Liver (tissue), 9 donors: ENCODE measurements around the gene CCR4. TPM values are rescaled to one million over a fixed set of nuclear protein-coding genes. Genes with fewer than 3 reads are reported as not detected.

Source experiments
- DNase-seq: peaks from one replicate; pipeline ENCODE4 v3.0.0-alpha.2; 2017; ENCODE audit warnings: low spot score
- H3K27ac ChIP-seq, 2 donors: one replicate each; pipeline ENCODE4 v1.7.0; 2013; ENCODE audit warnings: inconsistent platforms in 2 of 2, low read length in 2 of 2, control low read depth in 1 of 2, low read depth in 1 of 2, mild to moderate bottlenecking in 1 of 2
- H3K27me3 ChIP-seq, 4 donors: one replicate each; pipeline versions ENCODE4 v1.6.1 to v1.7.0; 2013; ENCODE audit warnings: low read length in 3 of 4, inconsistent platforms in 1 of 4, mild to moderate bottlenecking in 1 of 4, moderate library complexity in 1 of 4; ENCODE audit not compliant: control insufficient read depth in 4 of 4, insufficient read depth in 4 of 4
- H3K36me3 ChIP-seq, 4 donors: one replicate each; pipeline versions ENCODE4 v1.6.1 to v1.7.0; 2013; ENCODE audit warnings: low read length in 3 of 4, mild to moderate bottlenecking in 3 of 4, low read depth in 1 of 4, moderate library complexity in 1 of 4; ENCODE audit not compliant: control insufficient read depth in 4 of 4, insufficient read depth in 3 of 4
- H3K4me1 ChIP-seq, 4 donors: one replicate each; pipeline versions ENCODE4 v1.6.1 to v1.7.0; 2013; ENCODE audit warnings: low read length in 3 of 4, mild to moderate bottlenecking in 3 of 4, moderate library complexity in 1 of 4; ENCODE audit not compliant: control insufficient read depth in 4 of 4, insufficient read depth in 4 of 4
- H3K4me3 ChIP-seq, 3 donors: one replicate each; pipeline versions ENCODE4 v1.6.1 to v1.7.0; 2013; ENCODE audit warnings: low read length in 3 of 3, control low read depth in 1 of 3, low read depth in 1 of 3, mild to moderate bottlenecking in 1 of 3
- H3K9ac ChIP-seq, 2 donors: one replicate each; pipeline ENCODE4 v1.7.0; 2013; ENCODE audit warnings: low read length in 2 of 2, mild to moderate bottlenecking in 2 of 2, moderate library complexity in 2 of 2, control low read depth in 1 of 2, low read depth in 1 of 2
- H3K9me3 ChIP-seq, 4 donors: one replicate each; pipeline versions ENCODE4 v1.6.1 to v1.7.0; 2013; ENCODE audit warnings: low read length in 3 of 4; ENCODE audit not compliant: control insufficient read depth in 4 of 4
- EGR1 ChIP-seq, 2 donors: IDR thresholded peaks; 2 replicates each; pipeline ENCODE4 v1.6.1; 2016 to 2018; ENCODE audit warnings: antibody characterized with exemption in 2 of 2, low read depth in 2 of 2
- FOXA1 ChIP-seq: IDR thresholded peaks from 2 replicates; pipeline ENCODE4 v1.6.1; 2016; ENCODE audit warnings: antibody characterized with exemption
- FOXA2 ChIP-seq: IDR thresholded peaks from 2 replicates; pipeline ENCODE4 v1.6.1; 2016; ENCODE audit warnings: antibody characterized with exemption
- GABPA ChIP-seq, 2 donors: IDR thresholded peaks in 1 of 2; conservative IDR thresholded peaks in 1 of 2; 2 replicates each; pipeline ENCODE4 v1.6.1; 2016; ENCODE audit warnings: antibody characterized with exemption in 2 of 2, mild to moderate bottlenecking in 1 of 2, moderate library complexity in 1 of 2
- HNF4A ChIP-seq, 2 donors: conservative IDR thresholded peaks; 2 replicates each; pipeline ENCODE4 v1.6.1; 2016; ENCODE audit warnings: antibody characterized with exemption in 2 of 2, mild to moderate bottlenecking in 2 of 2
- HNF4G ChIP-seq: IDR thresholded peaks from 2 replicates; pipeline ENCODE4 v1.6.1; 2016; ENCODE audit warnings: antibody characterized with exemption
- JUND ChIP-seq, 2 donors: IDR thresholded peaks; 2 replicates each; pipeline ENCODE4 v1.6.1; 2016; ENCODE audit warnings: antibody characterized with exemption in 2 of 2
- NR2F2 ChIP-seq: IDR thresholded peaks from 2 replicates; pipeline ENCODE4 v1.6.1; 2016; ENCODE audit warnings: antibody characterized with exemption
- RAD21 ChIP-seq, 2 donors: IDR thresholded peaks; 2 replicates each; pipeline ENCODE4 v1.6.1; 2016; ENCODE audit warnings: antibody characterized with exemption in 2 of 2, mild to moderate bottlenecking in 2 of 2
- RXRA ChIP-seq, 2 donors: IDR thresholded peaks; 2 replicates each; pipeline ENCODE4 v1.6.1; 2017 to 2018; ENCODE audit warnings: antibody characterized with exemption in 2 of 2, mild to moderate bottlenecking in 1 of 2
- SP1 ChIP-seq: IDR thresholded peaks from 2 replicates; pipeline ENCODE4 v1.6.1; 2018; ENCODE audit warnings: antibody characterized with exemption, mild to moderate bottlenecking
- TAF1 ChIP-seq: conservative IDR thresholded peaks from 2 replicates; pipeline ENCODE4 v1.6.1; 2016; ENCODE audit warnings: antibody characterized with exemption, mild to moderate bottlenecking
- YY1 ChIP-seq: IDR thresholded peaks from 2 replicates; pipeline ENCODE4 v1.6.1; 2016; ENCODE audit warnings: antibody characterized with exemption, mild to moderate bottlenecking
- ZBTB33 ChIP-seq: IDR thresholded peaks from 2 replicates; pipeline ENCODE4 v1.6.1; 2016; ENCODE audit warnings: antibody characterized with exemption
- WGBS: extraction: QIAGEN DNeasy Blood & Tissue Kit; methylation state at CpG from one replicate; pipeline ENCODE4 v1.1.7; 2013; 5-methylcytosine and 5-hydroxymethylcytosine counted together
- polyA plus RNA-seq, 2 donors: library from polyadenylated mRNA; stranded (reverse) in 1 of 2; unstranded in 1 of 2; fragments of 200-250 nt in 1 of 2; fragments of >200 nt in 1 of 2; fragmentation: Nextera tagmentation in 1 of 2; extraction: Ambion mirVana in 1 of 2; gene quantifications; one replicate each; pipeline versions ENCODE4 v1.2.1 to v1.2.3, GENCODE V29; 2013 to 2015
- total RNA-seq, 2 donors: library from RNA; depleted of rRNA; stranded (reverse); fragments of >200 nt; gene quantifications; one replicate each; pipeline ENCODE4 v1.2.3, GENCODE V29; 2014
- TF ChIP-seq, protein P1 (sequence below): IDR thresholded peaks from 2 replicates; pipeline ENCODE4 v1.6.1; 2016; ENCODE audit warnings: antibody characterized with exemption
- TF ChIP-seq, protein P2 (sequence below): IDR thresholded peaks from 2 replicates; pipeline ENCODE4 v1.6.1; 2016; ENCODE audit warnings: antibody characterized with exemption, mild to moderate bottlenecking
- TF ChIP-seq, protein P3 (sequence below): IDR thresholded peaks from 2 replicates; pipeline ENCODE4 v1.6.1; 2016; ENCODE audit warnings: antibody characterized with exemption
- TF ChIP-seq, protein P4 (sequence below): fragments of 150-350 bp; IDR thresholded peaks from 2 replicates; pipeline ENCODE4 v1.5.1; 2017; ENCODE audit warnings: improper control_type of control experiment, low read depth, low read length; ENCODE audit not compliant: missing input control
- donor health status: healthy.
- donor health status: healthy.
- donor health status: healthy.
- donor health status: healthy.
- donor health status: healthy.

CCR4 gene
- total and polyA plus RNA-seq, 4 donors: 0.07 to 1.0 (median 0.17) TPM

DNA sequence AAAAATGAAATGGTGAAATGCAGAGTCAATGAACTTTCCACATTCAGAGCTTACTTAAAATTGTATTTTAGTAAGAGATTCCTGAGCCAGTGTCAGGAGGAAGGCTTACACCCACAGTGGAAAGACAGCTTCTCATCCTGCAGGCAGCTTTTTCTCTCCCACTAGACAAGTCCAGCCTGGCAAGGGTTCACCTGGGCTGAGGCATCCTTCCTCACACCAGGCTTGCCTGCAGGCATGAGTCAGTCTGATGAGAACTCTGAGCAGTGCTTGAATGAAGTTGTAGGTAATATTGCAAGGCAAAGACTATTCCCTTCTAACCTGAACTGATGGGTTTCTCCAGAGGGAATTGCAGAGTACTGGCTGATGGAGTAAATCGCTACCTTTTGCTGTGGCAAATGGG, 3.1 kb downstream of the CCR4 start:
- DNase-seq: no peak
- Histone ChIP-seq H3K27ac (no peak overlapping the region), H3K9ac (no peak overlapping the region), H3K36me3 (no peaks in the 10 kb centered on the region), H3K27me3 (no peaks in the 10 kb centered on the region), H3K4me3 (no peak overlapping the region), H3K4me1 (no peaks in the 10 kb centered on the region), H3K9me3 (no peaks in the 10 kb centered on the region)
- TF ChIP-seq JUND (IDR thresholded peaks at IDR 0.05): no peak
- no peak for TF ChIP-seq RXRA (IDR thresholded peaks at IDR 0.05)
- no peak for TF ChIP-seq HNF4G
- TF ChIP-seq, protein P1, sequence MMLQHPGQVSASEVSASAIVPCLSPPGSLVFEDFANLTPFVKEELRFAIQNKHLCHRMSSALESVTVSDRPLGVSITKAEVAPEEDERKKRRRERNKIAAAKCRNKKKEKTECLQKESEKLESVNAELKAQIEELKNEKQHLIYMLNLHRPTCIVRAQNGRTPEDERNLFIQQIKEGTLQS: no peak
- TF ChIP-seq NR2F2: no peak
- no peak for TF ChIP-seq ZBTB33
- no peak for TF ChIP-seq GABPA (IDR thresholded peaks at IDR 0.05 in 1 of 2, conservative IDR thresholded peaks at IDR 0.05 in 1 of 2)
- TF ChIP-seq, protein P2, sequence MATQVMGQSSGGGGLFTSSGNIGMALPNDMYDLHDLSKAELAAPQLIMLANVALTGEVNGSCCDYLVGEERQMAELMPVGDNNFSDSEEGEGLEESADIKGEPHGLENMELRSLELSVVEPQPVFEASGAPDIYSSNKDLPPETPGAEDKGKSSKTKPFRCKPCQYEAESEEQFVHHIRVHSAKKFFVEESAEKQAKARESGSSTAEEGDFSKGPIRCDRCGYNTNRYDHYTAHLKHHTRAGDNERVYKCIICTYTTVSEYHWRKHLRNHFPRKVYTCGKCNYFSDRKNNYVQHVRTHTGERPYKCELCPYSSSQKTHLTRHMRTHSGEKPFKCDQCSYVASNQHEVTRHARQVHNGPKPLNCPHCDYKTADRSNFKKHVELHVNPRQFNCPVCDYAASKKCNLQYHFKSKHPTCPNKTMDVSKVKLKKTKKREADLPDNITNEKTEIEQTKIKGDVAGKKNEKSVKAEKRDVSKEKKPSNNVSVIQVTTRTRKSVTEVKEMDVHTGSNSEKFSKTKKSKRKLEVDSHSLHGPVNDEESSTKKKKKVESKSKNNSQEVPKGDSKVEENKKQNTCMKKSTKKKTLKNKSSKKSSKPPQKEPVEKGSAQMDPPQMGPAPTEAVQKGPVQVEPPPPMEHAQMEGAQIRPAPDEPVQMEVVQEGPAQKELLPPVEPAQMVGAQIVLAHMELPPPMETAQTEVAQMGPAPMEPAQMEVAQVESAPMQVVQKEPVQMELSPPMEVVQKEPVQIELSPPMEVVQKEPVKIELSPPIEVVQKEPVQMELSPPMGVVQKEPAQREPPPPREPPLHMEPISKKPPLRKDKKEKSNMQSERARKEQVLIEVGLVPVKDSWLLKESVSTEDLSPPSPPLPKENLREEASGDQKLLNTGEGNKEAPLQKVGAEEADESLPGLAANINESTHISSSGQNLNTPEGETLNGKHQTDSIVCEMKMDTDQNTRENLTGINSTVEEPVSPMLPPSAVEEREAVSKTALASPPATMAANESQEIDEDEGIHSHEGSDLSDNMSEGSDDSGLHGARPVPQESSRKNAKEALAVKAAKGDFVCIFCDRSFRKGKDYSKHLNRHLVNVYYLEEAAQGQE: no peak
- TF ChIP-seq FOXA1: no peak
- TF ChIP-seq, protein P3, sequence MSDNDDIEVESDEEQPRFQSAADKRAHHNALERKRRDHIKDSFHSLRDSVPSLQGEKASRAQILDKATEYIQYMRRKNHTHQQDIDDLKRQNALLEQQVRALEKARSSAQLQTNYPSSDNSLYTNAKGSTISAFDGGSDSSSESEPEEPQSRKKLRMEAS: no peak
- no peak for TF ChIP-seq EGR1 (IDR thresholded peaks at IDR 0.05; ENCODE audit: low read depth in 2 of 2)
- TF ChIP-seq FOXA2: no peak
- TF ChIP-seq SP1: no peak
- no peak for TF ChIP-seq RAD21 (IDR thresholded peaks at IDR 0.05)
- WGBS: 97% methylated on average over 1 of the region's 1 CpG

GRCh38 chr3:32956750-32957570, 5.5 kb downstream of the CCR4 start:
- Histone ChIP-seq H3K36me3 (no peaks in the 10 kb centered on the region), H3K4me1 (no peaks in the 10 kb centered on the region), H3K4me3 (no peak overlapping the region), H3K27ac (no peak overlapping the region), H3K9me3 (no peaks in the 10 kb centered on the region), H3K9ac (no peak overlapping the region), H3K27me3 (no peaks in the 10 kb centered on the region)
- 87% methylated on average over 14 of the region's 14 CpGs for WGBS
- DNase-seq: no peak
- TF ChIP-seq, protein P2: no peak
- no peak for TF ChIP-seq YY1
- no peak for TF ChIP-seq JUND (IDR thresholded peaks at IDR 0.05)
- TF ChIP-seq, protein P3: no peak
- TF ChIP-seq, protein P1: no peak
- TF ChIP-seq HNF4G: no peak
- no peak for TF ChIP-seq RXRA (IDR thresholded peaks at IDR 0.05)
- no peak for TF ChIP-seq TAF1
- TF ChIP-seq GABPA (IDR thresholded peaks at IDR 0.05 in 1 of 2, conservative IDR thresholded peaks at IDR 0.05 in 1 of 2): no peak
- no peak for TF ChIP-seq FOXA1
- TF ChIP-seq EGR1 (IDR thresholded peaks at IDR 0.05; ENCODE audit: low read depth in 2 of 2): no peak
- TF ChIP-seq HNF4A (conservative IDR thresholded peaks at IDR 0.05): no peak
- TF ChIP-seq, protein P4, sequence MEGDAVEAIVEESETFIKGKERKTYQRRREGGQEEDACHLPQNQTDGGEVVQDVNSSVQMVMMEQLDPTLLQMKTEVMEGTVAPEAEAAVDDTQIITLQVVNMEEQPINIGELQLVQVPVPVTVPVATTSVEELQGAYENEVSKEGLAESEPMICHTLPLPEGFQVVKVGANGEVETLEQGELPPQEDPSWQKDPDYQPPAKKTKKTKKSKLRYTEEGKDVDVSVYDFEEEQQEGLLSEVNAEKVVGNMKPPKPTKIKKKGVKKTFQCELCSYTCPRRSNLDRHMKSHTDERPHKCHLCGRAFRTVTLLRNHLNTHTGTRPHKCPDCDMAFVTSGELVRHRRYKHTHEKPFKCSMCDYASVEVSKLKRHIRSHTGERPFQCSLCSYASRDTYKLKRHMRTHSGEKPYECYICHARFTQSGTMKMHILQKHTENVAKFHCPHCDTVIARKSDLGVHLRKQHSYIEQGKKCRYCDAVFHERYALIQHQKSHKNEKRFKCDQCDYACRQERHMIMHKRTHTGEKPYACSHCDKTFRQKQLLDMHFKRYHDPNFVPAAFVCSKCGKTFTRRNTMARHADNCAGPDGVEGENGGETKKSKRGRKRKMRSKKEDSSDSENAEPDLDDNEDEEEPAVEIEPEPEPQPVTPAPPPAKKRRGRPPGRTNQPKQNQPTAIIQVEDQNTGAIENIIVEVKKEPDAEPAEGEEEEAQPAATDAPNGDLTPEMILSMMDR: no peak
- TF ChIP-seq RAD21 (IDR thresholded peaks at IDR 0.05): no peak
- TF ChIP-seq SP1: no peak
- no peak for TF ChIP-seq FOXA2
